Ascending aorta (tissue), 2 donors: ENCODE data around the gene BRD4. TPM values are rescaled to one million over a fixed set of nuclear protein-coding genes. Genes with fewer than 3 reads are reported as not detected.

Experiments
- DNase-seq, 2 donors: peaks; one replicate each; pipeline ENCODE4 v3.0.0-alpha.2; 2019; ENCODE audit warnings: low spot score in 2 of 2
- H3K27ac ChIP-seq, 2 donors: fragments of 200-600 bp; sonication (generic); one replicate each; pipeline ENCODE4 v1.5.1; 2016 to 2017; ENCODE audit warnings: mild to moderate bottlenecking in 1 of 2
- H3K27me3 ChIP-seq: fragments of 200-600 bp; sonication (generic); one replicate; pipeline ENCODE4 v1.5.1; 2017
- H3K36me3 ChIP-seq, 2 donors: fragments of 200-600 bp; sonication (generic); one replicate each; pipeline ENCODE4 v1.5.1; 2016
- H3K4me1 ChIP-seq, 2 donors: fragments of 200-600 bp; sonication (generic); one replicate each; pipeline ENCODE4 v1.5.1; 2016 to 2017; ENCODE audit warnings: mild to moderate bottlenecking in 1 of 2
- H3K4me3 ChIP-seq, 2 donors: fragments of 200-600 bp; sonication (generic); one replicate each; pipeline ENCODE4 v1.5.1; 2016 to 2017; ENCODE audit warnings: mild to moderate bottlenecking in 1 of 2
- H3K9me3 ChIP-seq, 2 donors: fragments of 200-600 bp; sonication (generic); one replicate each; pipeline ENCODE4 v1.5.1; 2016
- intact Hi-C: fragments of 100-400 bp; cut with DNase I; formaldehyde crosslinking; loops from one replicate; pipeline ENCODE4 v1.15.1; 2023
- total RNA-seq: library from RNA; depleted of rRNA; stranded (reverse); fragments of >200 nt; gene quantifications from one replicate; pipeline ENCODE4 v1.1.0, GENCODE V29; 2016
- TF ChIP-seq, protein P1 (sequence below), 3 experiments: fragments of 200-600 bp in 2 of 3; fragments of 450-650 bp in 1 of 3; sonication (generic) in 2 of 3; IDR thresholded peaks; one replicate each; pipeline ENCODE4 v1.5.1; 2016 to 2019; ENCODE audit warnings: antibody characterized with exemption in 3 of 3, mild to moderate bottlenecking in 1 of 3, moderate library complexity in 1 of 3

Gene BRD4
- total RNA-seq, 1 donor from 2014 or later = 55.3 TPM

- TF ChIP-seq, protein P1, sequence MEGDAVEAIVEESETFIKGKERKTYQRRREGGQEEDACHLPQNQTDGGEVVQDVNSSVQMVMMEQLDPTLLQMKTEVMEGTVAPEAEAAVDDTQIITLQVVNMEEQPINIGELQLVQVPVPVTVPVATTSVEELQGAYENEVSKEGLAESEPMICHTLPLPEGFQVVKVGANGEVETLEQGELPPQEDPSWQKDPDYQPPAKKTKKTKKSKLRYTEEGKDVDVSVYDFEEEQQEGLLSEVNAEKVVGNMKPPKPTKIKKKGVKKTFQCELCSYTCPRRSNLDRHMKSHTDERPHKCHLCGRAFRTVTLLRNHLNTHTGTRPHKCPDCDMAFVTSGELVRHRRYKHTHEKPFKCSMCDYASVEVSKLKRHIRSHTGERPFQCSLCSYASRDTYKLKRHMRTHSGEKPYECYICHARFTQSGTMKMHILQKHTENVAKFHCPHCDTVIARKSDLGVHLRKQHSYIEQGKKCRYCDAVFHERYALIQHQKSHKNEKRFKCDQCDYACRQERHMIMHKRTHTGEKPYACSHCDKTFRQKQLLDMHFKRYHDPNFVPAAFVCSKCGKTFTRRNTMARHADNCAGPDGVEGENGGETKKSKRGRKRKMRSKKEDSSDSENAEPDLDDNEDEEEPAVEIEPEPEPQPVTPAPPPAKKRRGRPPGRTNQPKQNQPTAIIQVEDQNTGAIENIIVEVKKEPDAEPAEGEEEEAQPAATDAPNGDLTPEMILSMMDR (IDR thresholded peaks at IDR 0.05) = no peak
- H3K27me3 ChIP-seq = no peaks in the 10 kb centered on the region
- H3K4me1 ChIP-seq = peaks cover 17 to 80% of the 10 kb centered on the region in 2 donors
- DNase-seq = no peak
- no peak overlapping the region for H3K4me3 ChIP-seq
- no peaks in the 10 kb centered on the region for H3K9me3 ChIP-seq
- peak overlapping the region; percentile 63 to 73 for H3K27ac ChIP-seq
- intact Hi-C loops = no loop called here
- H3K36me3 ChIP-seq = no peaks in the 10 kb centered on the region
Measured at GRCh38 chr19:15316498-15316897, 15.8 kb downstream of the BRD4 start.

- Histone ChIP-seq H3K4me1 (peaks cover 17 to 73% of the 10 kb centered on the region in 2 donors), H3K9me3 (no peaks in the 10 kb centered on the region), H3K27ac (no peak overlapping the region), H3K27me3 (no peaks in the 10 kb centered on the region), H3K36me3 (no peaks in the 10 kb centered on the region), H3K4me3 (no peak overlapping the region)
- TF ChIP-seq, protein P1 (IDR thresholded peaks at IDR 0.05) = no peak
- no peak for DNase-seq
- intact Hi-C loops = no loop called here
Measured at GRCh38 chr19:15315101-15315500, 17.2 kb downstream of the BRD4 start.

- Histone ChIP-seq H3K27ac (no peak overlapping the region), H3K4me1 (peaks cover 15 to 69% of the 10 kb centered on the region in 2 donors), H3K9me3 (no peaks in the 10 kb centered on the region), H3K27me3 (no peaks in the 10 kb centered on the region), H3K4me3 (no peak overlapping the region), H3K36me3 (no peaks in the 10 kb centered on the region)
- TF ChIP-seq, protein P1 (IDR thresholded peaks at IDR 0.05) = no peak
- intact Hi-C loops = no loop called here
- no peak for DNase-seq
Measured at GRCh38 chr19:15313649-15314279, 18.6 kb downstream of the BRD4 start.

- TF ChIP-seq, protein P1 (IDR thresholded peaks at IDR 0.05) = no peak
- DNase-seq = no peak
- intact Hi-C loops = no loop called here
- peaks cover 18 to 58% of the 10 kb centered on the region in 2 donors for H3K4me1 ChIP-seq
- no peak overlapping the region for H3K4me3 ChIP-seq
- H3K36me3 ChIP-seq = no peaks in the 10 kb centered on the region
- H3K27me3 ChIP-seq = no peaks in the 10 kb centered on the region
- no peaks in the 10 kb centered on the region for H3K9me3 ChIP-seq
- peak overlapping the region in 1 of 2 donors; percentile 47 for H3K27ac ChIP-seq
Measured at GRCh38 chr19:15307169-15307568, 25.2 kb downstream of the BRD4 start.

DNA sequence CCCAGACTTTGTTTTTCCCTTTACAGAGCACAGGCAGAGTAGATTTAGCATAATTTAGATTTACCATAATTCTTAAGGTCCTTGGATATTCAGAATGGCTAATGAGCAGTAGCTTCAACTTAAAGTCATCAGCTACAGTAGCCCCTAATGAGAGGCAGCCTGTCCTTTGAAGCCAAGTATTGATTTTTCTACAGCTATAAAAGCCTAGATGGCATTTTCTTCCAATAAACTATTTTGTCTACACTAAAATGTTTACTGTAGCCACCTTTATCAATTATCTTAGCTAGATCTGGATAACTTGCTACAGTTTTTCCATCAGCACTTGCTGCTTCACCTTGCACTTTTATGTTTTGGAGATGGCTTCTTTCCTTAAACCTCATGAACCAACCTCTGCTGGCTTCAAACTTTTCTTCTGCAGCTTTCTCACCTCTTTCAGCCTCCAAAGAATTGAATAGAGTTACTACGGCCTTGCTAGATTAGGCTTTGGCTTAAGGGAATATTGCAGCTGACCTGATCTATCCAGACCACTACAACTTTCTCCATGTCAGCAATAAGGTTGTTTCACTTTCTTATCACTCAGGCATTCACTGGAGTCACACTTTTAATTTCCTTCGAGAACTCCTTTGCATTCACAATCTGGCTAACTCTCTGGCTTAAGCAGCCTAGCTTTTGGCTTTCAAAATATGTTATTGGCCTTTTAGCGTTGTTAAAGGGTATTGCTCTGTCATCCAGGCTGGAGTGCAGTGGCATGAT is 26.6 kb downstream of the BRD4 start:
- intact Hi-C loops = no loop called here
- TF ChIP-seq, protein P1 (IDR thresholded peaks at IDR 0.05) = no peak
- Histone ChIP-seq H3K4me1 (peaks cover 18 to 64% of the 10 kb centered on the region in 2 donors), H3K27ac (peak overlapping the region; percentile 6 to 47), H3K27me3 (no peaks in the 10 kb centered on the region), H3K36me3 (no peaks in the 10 kb centered on the region), H3K4me3 (no peak overlapping the region), H3K9me3 (no peaks in the 10 kb centered on the region)
- no peak for DNase-seq
